ENCODE data around the gene PHKB.
"Not testable (repeated sequence)": the region's sequence is repeated elsewhere in the genome, so short reads cannot be mapped to it uniquely, and the experiment has no call there.

The PHKB gene

DNA sequence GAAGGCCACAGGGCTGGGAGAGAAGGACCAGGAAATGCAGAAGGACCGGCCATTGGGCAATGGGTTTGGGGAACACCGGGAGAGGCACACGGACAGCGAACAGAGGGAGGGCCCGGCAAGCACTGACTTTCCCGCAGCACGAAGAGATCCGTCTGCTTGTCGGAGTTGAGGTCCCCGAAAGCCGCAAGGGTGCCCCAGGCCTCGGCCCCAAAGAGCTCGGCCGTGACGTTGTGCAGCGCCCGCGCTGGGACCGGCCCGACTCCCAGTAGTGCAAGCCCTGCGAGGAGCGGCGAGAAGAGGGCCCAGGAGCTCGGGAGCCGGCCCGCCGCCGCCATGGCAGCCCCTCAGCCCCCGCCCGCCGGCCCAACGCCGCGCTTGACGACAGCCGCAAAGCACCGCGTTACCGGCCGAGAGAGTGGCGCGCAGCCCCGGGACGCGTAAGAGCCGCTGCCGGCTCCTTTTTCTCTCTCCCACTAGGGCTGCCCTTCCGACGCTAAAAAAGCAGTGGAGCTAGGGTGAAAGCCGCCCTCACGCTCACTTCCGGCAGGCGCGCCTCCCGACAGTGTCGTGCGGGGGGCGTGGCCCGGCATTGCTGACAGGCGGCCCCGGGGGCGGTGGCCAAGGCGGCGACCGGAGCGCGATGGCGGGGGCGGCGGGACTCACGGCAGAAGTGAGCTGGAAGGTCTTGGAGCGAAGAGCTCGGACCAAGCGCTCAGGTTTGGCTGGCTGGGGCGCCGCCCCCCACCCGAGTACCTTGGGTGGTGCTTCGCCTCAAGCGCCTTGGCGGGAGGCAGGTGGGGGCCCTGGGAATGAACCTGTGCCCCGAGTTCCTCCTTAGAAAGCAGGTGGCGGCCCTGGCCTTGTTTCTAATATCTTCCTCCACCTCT is at the start of gene PHKB, which contains the start of gene ITFG1:
PHKB (plus strand) TSS at position 621 of the 887 bp plus-strand sequence; CDS start at position 641, 20 bp downstream.
ITFG1 (minus strand) TSS at position 353 of the 887 bp plus-strand sequence; CDS start at position 335, 18 bp downstream.
- DNase-seq: peak; percentile 91

DNA sequence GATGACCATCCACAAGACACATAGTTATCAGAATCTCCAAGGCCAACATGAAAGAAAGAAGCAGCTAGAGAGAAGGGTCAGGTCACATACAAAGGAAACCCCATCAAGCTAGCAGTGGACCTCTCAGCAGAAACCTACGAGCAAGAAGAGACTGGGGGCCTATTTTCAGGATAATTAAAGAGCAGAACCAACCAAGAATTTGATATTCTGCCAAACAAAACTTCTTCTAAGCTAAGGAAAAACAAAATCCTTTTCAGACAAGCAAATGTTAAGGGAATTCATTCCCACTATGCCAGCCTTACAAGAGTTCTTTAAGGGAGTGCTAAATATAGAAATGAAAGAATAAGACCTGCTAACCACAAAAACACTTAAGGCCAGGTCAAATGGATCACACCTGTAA is 48.1 kb upstream of the PHKB start:
- no peak for DNase-seq

- DNase-seq: no peak
Observed at GRCh38 chr16:47416869-47417268, 44.3 kb upstream of the PHKB start.

GRCh38 chr16:47424846-47425245 is 36.3 kb upstream of the PHKB start:
- DNase-seq: no peak

DNA sequence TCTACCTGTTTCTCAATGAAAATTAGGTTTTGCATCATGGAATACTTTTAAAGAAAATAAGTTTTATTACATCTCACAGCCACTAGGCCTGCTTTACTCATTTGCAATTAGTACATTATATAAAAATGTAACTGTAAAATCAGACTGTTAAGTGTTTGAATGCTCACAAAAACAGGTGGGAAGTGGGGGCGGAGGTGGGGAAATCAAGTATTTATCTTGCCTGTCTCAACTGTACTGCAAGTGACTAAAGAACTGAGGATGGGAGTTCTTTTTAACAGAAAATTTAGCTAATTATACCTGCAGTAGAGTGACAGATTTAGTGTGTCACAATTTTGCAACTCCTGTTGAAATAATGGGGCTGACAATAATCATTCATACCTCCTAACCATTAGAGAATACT is 34.3 kb upstream of the PHKB start:
- DNase-seq: no peak

GRCh38 chr16:47431960-47432359 is 29.2 kb upstream of the PHKB start:
- DNase-seq: no peak

- not testable (repeated sequence) for DNase-seq
Observed at GRCh38 chr16:47434274-47434673, 26.9 kb upstream of the PHKB start.

- DNase-seq: not testable (repeated sequence)
Observed at GRCh38 chr16:47440066-47440465, 21.1 kb upstream of the PHKB start.

DNA sequence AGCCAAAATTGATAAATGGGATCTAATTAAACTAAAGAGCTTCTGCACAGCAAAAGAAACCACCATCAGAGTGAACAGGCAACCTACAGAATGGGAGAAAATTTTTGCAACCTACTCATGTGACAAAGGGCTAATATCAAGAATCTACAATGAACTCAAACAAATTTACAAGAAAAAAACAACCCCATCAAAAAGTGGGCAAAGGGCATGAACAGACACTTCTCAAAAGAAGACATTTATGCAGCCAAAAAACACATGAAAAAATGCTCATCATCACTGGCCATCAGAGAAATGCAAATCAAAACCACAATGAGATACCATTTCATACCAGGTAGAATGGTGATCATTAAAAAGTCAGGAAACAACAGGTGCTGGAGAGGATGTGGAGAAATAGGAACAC is 18.2 kb upstream of the PHKB start:
- DNase-seq: not testable (repeated sequence)

DNA sequence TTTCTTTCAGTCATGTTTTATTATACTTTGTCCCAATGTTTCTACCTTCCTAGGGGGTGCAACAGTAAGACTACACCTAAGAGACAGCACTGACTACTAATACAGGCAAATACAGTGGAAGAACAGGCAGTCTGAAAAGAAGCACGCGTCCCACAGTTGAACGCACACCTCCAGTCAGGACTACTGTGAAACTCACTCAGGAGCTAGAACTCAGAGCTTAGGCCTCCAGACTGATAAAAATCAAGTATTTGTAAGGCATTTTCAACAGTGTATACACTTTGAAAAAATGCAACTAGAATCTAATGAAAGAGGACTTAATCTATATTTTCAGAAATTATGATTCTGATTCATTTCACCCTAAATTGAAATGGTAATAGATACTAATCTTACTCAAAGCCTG is 14.7 kb upstream of the PHKB start:
- DNase-seq: no peak

- DNase-seq: no peak
Observed at GRCh38 chr16:47448830-47449575, 12.1 kb upstream of the PHKB start.

GRCh38 chr16:47449788-47450187 is 11.3 kb upstream of the PHKB start:
- no peak for DNase-seq

DNA sequence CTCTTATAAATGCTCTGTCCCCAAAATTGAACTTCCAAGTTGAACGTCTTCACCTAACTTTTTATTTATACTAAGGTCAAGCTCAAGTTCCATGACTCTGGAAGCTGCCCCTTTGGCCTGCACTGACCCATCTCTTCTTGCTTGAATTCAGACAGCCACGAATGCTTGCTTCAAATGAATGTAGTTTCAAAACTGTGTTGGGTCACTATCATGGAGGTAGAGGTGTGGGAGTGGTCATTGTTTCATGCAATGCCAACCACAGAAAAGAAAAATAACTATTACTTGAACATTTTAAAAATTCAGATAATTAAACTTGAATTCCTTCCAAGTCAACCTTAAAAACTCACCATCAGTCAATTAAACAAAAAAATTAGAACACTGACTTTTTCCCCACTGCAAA is 2.8 kb upstream of the PHKB start:
- DNase-seq: no peak

GRCh38 chr16:47459603-47460002 is 1.5 kb upstream of the PHKB start:
- no peak for DNase-seq

DNA sequence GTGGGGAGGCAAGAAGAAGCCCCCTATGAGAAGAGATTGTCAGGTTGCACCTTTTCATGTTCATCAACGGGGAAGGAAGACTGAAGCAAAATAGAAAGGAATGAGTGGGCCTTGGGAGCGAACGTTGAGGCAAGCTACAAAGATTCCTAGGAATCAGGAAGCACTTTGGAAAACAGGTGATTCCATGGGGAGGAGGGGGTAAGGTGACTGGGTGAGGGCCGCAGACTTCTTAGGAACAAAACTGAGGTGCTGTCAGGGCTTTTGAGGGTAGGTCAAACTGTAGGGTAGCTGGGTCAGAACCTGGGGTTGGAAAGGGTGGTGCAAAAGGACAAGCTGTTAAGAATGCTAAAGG is 796 bp upstream of the PHKB start:
- no peak for DNase-seq

DNA sequence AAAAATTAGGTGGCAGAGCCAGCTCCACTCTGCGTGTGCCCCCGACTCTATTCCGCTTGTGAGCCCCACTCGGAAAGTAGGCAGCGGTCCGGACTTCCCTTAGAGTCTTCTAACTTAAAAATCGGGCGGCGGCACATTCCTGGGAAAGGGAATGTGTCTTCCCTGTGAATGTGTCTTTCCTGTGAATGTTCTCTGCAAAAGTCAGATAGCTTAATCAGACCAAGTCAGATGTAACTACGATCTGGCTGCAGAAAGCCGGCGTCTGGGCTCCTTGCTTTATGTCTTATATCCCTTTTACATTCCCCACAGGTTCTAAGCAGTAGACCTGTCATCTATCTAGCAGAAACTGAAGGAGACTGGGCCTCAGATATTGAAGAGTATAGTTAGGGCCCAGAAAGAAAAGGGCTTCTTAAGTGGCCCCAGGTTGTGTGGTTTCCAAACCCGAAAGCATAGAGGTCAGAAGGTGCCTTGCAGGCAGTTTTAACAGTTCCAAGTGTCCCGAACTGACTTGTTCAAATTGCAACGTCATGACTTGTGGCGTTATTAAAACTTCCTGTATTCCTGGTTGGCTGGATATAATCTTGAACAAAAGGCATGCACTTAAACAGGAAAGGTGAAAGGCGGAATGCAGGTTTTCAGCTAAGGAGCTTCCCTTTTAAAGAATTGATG is 601 bp downstream of the PHKB start:
- peak; percentile 75 for DNase-seq

DNA sequence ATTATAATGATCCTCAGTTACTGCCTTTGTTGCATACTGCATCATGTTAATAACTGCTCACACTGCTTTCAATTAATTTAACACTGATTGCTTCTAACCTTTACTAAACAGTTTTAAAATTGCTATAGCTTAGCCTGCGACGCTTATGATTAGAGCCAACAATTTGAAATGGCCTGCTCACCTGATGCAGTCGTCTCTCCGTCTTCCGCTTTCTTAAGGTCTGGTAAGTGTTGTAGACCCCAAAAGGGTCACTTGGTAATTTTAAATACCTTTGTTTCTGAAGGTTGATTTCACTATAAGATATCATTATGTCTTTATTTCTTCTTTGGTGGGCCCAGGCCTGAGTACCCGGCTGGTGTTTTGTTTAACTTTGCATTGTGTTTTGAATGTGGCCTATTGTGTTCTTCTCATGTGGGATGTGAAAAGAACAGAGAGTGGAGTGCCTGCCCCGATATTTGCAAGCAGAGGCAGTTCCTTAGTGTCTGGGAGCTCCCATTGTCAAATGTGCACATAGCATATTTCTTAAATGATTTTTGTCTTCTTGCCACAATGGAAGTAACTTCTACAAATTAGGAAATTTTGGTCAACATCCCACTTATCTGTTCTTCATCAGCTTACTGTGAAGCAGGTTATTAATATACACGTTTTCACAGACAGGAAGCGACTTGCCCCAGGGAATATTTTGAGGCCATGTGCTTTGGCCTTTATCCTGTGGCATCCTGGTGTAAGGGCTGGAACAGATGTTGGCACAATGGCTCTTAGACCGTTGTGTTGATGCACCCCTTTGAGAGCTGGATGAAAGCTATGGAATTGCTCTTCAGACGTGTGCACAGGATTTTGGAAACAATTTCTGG is 2.9 kb downstream of the PHKB start:
- no peak for DNase-seq

GRCh38 chr16:47465919-47466630 is 4.9 kb downstream of the PHKB start:
- no peak for DNase-seq

GRCh38 chr16:47467501-47467900 is 6.4 kb downstream of the PHKB start:
- DNase-seq: no peak

GRCh38 chr16:47468070-47468689 is 7.0 kb downstream of the PHKB start:
- DNase-seq: not testable (repeated sequence)

- DNase-seq: no peak
Observed at GRCh38 chr16:47469227-47469626, 8.1 kb downstream of the PHKB start.
